IPS-15b (cell line): ENCODE measurements around the gene OTC.

Experiments
- H3K27me3 ChIP-seq: one replicate; pipeline ENCODE4 v1.6.1; 2013; ENCODE audit warnings: low read length; ENCODE audit not compliant: control insufficient read depth, insufficient read depth
- H3K36me3 ChIP-seq: one replicate; pipeline ENCODE4 v1.6.1; 2013; ENCODE audit warnings: low read length; ENCODE audit not compliant: control insufficient read depth, insufficient read depth
- H3K4me1 ChIP-seq: one replicate; pipeline ENCODE4 v1.6.1; 2013; ENCODE audit warnings: mild to moderate bottlenecking, low read length; ENCODE audit not compliant: control insufficient read depth, insufficient read depth
- H3K4me3 ChIP-seq: one replicate; pipeline ENCODE4 v1.5.1; 2013; ENCODE audit warnings: low read depth, low read length
- H3K9ac ChIP-seq: one replicate; pipeline ENCODE4 v1.6.1; 2013; ENCODE audit warnings: low read depth, mild to moderate bottlenecking, low read length
- H3K9me3 ChIP-seq: one replicate; pipeline ENCODE4 v1.6.1; 2013; ENCODE audit warnings: mild to moderate bottlenecking, low read length; ENCODE audit not compliant: control insufficient read depth, insufficient read depth

The OTC gene

DNA sequence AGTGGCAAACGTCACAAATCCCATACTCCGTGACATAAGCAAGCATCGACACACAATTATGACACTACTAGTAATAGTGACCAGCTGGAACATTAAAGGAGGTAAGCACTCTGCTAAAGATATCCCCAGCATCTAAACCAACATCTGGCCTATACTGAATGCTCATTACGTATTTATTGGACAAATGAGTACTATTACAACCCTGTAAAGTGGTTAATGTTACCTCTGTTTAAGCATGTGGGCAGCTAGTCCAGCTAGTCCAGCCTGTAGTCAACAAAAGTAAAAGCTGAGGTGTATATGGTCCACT is 24.7 kb upstream of the OTC start:
- Histone ChIP-seq H3K4me1 (no peaks in the 10 kb centered on the region), H3K36me3 (no peaks in the 10 kb centered on the region), H3K4me3 (no peak overlapping the region), H3K9ac (no peak overlapping the region), H3K9me3 (no peaks in the 10 kb centered on the region), H3K27me3 (no peaks in the 10 kb centered on the region)

DNA sequence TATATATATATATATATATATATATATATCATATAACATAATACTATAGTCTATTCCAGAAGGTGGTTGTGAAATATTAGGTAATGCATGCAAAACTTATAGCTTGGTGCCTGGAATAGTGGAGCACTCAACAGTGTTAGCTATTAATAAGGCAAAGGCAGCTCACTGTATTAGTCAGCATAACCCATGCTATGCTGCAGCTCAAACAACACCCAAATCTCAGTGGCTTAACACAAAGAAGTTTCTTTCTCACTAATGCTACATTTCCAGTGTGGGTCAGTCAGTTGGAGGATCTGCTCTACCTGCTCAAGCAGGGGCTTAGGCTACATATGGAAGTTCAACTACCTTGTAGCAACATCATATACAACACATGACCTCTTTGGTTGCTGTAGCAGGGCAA is 19.9 kb upstream of the OTC start:
- H3K9ac ChIP-seq: no peak overlapping the region
- no peaks in the 10 kb centered on the region for H3K36me3 ChIP-seq
- H3K27me3 ChIP-seq: no peaks in the 10 kb centered on the region

DNA sequence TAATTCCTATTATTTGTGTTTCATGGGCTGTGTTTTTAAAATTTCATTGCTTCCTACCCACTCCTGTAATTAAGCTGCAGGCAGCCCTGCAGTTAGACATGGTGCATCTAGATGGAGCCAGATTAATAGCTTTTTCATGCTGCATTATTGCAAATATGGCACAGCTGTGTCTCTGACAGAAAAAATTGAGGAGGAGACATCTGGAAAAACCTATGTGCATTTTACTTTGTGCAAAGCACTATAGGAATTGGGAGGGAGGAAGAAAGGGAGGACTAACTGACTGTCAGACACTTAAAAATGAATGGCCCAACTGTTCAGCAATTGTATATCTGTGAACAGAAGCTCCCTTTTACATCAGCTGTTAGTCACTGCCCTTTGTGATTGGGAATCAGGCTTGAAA is 17.0 kb upstream of the OTC start:
- no peaks in the 10 kb centered on the region for H3K36me3 ChIP-seq

More for the DNA sequence above, 19.9 kb upstream of the OTC start:
- Histone ChIP-seq H3K4me3 (no peak overlapping the region), H3K9me3 (no peaks in the 10 kb centered on the region), H3K4me1 (no peaks in the 10 kb centered on the region)

DNA sequence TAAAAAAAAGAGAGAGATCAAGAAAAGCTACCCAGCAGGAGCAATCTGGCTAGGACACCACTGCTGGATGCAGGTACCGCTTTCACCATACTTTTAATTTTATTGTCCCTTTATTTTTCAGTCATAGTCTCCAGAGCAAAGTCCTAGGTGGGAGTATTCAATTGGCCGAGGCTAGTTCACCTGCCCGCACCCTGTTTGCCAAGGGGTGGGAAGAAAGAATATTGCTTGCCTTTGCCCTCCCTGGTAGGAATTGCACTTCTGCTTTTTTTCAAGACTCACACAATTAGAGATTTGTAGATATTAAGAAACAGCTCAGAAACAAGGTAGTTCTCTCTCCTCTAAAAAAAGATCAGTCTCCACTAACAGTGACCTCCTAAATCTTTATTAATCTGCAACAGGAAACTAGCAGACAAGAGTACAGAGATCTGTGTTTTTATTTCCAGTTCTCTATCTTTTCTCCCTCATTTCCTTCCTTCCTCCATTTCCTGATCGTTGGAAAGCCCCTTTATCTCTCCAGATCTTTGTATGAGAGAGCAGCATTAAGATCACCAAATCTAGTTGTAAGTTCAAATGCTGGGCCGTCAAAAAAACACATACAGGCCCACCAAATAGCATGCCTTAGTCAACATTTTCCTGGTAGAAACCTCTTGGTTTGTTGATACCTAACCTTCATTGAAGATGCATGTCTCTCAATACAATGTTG is 15.7 kb upstream of the OTC start:
- no peak overlapping the region for H3K4me3 ChIP-seq
- no peaks in the 10 kb centered on the region for H3K9me3 ChIP-seq
- no peaks in the 10 kb centered on the region for H3K27me3 ChIP-seq
- H3K4me1 ChIP-seq: no peaks in the 10 kb centered on the region
- no peak overlapping the region for H3K9ac ChIP-seq
- no peaks in the 10 kb centered on the region for H3K36me3 ChIP-seq

More for the DNA sequence above, 17.0 kb upstream of the OTC start:
- Histone ChIP-seq H3K4me3 (no peak overlapping the region), H3K9ac (no peak overlapping the region), H3K4me1 (no peaks in the 10 kb centered on the region), H3K9me3 (no peaks in the 10 kb centered on the region), H3K27me3 (no peaks in the 10 kb centered on the region)

DNA sequence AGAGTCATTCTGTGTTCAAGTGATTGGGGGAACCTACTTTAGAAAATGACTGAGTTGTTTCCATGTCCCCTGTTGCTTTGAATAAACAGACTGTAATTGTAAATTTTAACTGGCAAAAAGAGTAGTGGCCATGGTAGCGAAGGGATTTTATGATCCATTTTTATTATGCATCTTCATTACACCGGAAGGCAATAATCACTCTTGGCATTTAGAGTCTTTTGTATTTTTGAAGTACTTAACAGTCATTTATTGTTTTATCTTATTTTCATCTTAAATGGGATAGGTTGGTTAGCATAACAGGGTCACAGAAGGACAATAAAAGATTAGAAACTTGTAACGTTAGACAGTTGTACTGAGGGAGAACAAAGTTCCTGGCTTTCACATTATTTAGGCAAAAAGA is 11.0 kb upstream of the OTC start:
- Histone ChIP-seq H3K9ac (no peak overlapping the region), H3K4me3 (no peak overlapping the region), H3K4me1 (no peaks in the 10 kb centered on the region), H3K36me3 (no peaks in the 10 kb centered on the region), H3K27me3 (no peaks in the 10 kb centered on the region), H3K9me3 (no peaks in the 10 kb centered on the region)

DNA sequence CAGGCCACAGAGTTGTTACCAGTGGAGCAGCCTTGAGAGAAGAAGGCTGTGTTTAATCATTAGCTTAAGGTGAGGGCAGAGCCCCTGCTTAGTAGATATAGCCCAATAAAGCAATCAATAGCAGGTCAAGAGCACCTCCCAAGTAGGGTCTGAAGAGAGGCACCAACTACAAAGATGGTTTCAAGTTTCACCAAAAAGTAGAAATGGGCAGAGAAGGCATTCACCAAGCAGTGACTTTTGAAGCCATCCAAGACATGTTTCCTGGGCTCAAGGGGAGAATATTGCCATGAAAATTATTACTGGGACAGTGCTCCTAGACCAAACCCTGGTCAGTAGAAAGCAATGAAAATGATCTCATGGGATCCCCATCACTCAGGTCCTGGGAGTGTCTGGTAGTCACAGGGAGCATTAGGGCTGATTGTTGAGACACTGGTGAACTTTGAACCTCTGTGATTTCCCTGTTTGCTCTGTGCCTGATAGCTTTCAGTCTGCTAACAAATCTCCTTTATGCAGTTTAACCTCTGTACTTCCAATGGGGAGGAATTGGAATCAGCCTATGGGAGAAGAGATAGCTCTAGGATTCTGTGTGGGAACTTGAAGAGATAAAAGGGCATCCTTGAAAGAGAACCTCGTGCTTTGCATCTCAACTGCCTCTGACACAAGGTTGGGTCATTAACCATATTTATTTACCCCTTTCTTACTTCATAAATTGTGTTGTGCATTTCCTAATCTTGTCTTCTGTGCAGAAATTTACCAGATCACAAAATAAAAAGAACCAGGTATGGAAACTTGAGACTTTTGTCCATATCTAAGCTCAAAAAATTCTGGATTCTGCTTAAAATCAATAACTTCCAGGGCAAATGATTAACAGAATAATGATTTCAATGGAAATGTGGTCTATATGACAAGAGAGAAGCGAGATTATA is 9.3 kb upstream of the OTC start:
- no peaks in the 10 kb centered on the region for H3K4me1 ChIP-seq
- no peaks in the 10 kb centered on the region for H3K9me3 ChIP-seq
- no peak overlapping the region for H3K4me3 ChIP-seq
- no peaks in the 10 kb centered on the region for H3K36me3 ChIP-seq
- no peaks in the 10 kb centered on the region for H3K27me3 ChIP-seq
- no peak overlapping the region for H3K9ac ChIP-seq

DNA sequence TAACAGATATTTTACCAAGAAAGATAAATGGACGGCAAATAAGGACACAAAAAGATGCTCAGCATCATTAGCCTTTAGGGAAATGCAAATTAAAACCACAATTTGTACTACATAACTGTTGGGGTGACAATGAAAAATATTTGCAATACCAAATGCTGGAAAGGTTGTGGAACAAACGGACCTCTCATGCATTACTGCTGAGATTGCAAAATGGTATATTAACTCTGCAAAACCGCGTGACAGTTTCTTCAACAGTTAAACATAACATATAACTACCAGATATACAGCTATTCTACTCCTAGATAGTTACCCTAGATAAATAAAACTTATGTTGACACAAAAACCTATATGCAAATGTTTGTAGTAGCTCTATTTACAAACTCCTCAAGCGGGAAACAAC is 6.3 kb upstream of the OTC start:
- H3K36me3 ChIP-seq: no peaks in the 10 kb centered on the region
- no peaks in the 10 kb centered on the region for H3K9me3 ChIP-seq
- H3K27me3 ChIP-seq: no peaks in the 10 kb centered on the region
- H3K9ac ChIP-seq: no peak overlapping the region
- no peaks in the 10 kb centered on the region for H3K4me1 ChIP-seq
- no peak overlapping the region for H3K4me3 ChIP-seq

DNA sequence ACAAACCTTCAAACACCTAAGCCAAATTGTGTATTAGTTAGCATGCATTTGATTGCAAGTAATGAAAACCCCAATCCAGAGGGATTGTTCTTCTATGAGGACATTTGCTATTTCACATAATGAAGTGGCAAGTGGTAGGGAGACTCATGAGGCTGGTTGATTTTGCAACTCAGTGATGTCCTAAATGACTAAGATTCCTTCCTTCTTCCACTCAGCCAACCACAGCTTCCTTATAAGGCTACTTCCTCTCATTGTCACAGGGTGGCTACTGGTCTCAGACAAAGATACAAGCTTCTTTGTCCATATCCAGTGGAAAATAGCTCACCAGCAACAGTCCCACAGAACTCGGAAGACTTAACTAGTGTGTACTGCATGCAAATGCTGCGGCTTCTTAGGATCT is 5.3 kb upstream of the OTC start:
- H3K9ac ChIP-seq: no peak overlapping the region
- H3K4me1 ChIP-seq: no peaks in the 10 kb centered on the region
- H3K27me3 ChIP-seq: no peaks in the 10 kb centered on the region
- H3K36me3 ChIP-seq: no peaks in the 10 kb centered on the region
- H3K9me3 ChIP-seq: no peaks in the 10 kb centered on the region
- H3K4me3 ChIP-seq: no peak overlapping the region

DNA sequence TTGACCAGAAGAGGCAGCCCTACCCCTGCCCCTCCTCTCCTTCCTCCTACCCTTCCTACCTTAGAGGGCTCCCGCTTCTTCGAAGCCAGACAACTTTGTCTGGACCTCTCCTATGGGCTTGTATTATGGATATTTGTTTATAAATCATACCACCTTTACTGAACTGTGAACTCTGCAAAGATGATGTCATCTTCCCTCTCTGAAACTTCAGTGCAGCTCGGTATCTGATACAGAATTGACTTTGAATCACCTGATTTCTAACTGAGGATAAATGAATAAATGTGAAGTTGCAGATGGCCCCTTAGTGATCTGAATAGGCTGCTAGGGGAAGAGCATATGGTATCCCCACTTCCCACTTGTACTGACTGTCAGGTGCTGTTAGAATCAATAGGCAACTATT is 1.1 kb upstream of the OTC start:
- no peak overlapping the region for H3K4me3 ChIP-seq
- no peaks in the 10 kb centered on the region for H3K4me1 ChIP-seq
- H3K9me3 ChIP-seq: no peaks in the 10 kb centered on the region
- H3K9ac ChIP-seq: no peak overlapping the region
- no peaks in the 10 kb centered on the region for H3K27me3 ChIP-seq
- no peaks in the 10 kb centered on the region for H3K36me3 ChIP-seq

DNA sequence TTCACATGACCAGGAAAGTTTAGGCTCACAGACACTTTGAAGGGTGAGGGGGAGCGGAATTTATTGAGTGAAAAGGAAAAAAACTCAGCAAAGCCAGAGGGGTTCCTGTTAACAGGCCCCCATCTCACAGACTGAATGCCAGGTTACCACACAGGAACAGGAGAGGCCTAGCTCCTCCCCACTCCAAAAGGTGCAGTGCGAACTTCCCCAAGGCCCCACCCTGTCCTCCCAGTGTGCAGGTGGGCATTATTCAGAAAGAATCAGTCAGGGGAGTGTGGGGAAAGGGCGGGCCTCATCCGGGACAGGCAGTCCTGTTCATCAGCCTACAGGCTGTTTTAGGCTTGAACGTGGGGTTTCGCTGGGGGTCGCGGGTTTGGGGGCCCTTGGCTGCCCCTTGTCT is 4.0 kb downstream of the OTC start:
- Histone ChIP-seq H3K9ac (no peak overlapping the region), H3K36me3 (no peaks in the 10 kb centered on the region), H3K4me3 (no peak overlapping the region), H3K4me1 (no peaks in the 10 kb centered on the region), H3K9me3 (no peaks in the 10 kb centered on the region), H3K27me3 (no peaks in the 10 kb centered on the region)

DNA sequence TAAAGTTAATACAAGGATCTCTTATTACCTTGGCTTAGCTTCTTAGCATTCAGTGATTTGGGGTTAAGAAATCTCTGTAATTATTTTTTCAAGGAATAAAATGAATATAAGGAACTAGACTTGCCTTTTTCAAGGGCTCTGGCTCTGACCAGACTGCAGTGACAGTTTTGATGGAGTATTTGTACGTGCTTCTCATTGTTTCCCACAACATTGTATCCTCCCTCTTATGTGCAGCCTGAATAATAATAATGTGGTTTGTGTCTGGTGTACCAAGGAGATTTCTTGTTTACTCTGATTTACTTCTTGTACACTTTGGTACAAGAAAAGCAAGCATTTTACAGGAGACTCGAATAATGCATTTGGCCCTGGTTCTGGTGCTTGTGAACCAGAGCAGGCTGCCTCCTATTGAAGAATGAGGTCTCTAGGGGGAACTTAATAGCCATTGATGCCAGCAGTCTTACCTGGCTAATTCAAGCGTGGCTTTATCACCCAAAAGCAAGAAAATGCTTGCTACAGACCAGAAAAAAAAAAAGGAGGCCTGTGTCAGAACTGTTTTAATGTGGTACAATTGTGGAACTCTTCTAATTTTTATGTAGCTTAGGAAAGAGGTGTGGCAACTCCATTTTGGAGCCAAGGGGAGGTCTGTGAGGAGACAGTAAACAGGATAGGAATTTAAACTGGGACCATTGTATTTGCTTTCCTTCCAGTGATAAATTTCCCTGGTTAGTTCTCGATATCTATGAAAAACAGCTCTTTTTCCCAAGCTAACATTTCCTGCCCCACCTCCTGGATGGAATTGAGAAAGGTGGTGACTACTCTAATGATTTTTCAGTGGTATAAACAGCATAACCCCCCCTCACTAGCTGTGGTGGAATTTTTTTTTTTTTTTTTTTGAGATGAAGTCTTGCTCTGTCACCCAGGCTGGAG is 5.6 kb downstream of the OTC start:
- H3K27me3 ChIP-seq: no peaks in the 10 kb centered on the region
- H3K9ac ChIP-seq: no peak overlapping the region
- H3K36me3 ChIP-seq: no peaks in the 10 kb centered on the region

More for the DNA sequence above, 5.6 kb downstream of the OTC start:
- H3K4me3 ChIP-seq: no peak overlapping the region
- no peaks in the 10 kb centered on the region for H3K9me3 ChIP-seq
- H3K4me1 ChIP-seq: no peaks in the 10 kb centered on the region
